Activated naive CD4-positive, alpha-beta T cell treated with Interleukin-2 at 50 U/mL for 16 hours (primary cell): Measurements from ENCODE around the gene PON1.

Source experiments
- DNase-seq: peaks from one replicate; pipeline ENCODE4 v3.0.0-alpha.2; 2020

The PON1 gene

GRCh38 chr7:95250571-95250970, 73.8 kb downstream of the PON1 start:
- DNase-seq: no peak
